HepG2 (cell line): ENCODE measurements around the gene GGNBP2. TPM values are rescaled to one million over a fixed set of nuclear protein-coding genes. Genes with fewer than 3 reads are reported as not detected.

ENCODE experiments used
- ATAC-seq: fragments of 200-7000 bp; cut with Tn5 transposase; 3 replicates; pipeline ENCODE4 v1.9.1; 2020; ENCODE audit warnings: mild to moderate bottlenecking, moderate library complexity
- BruUV-seq: library from RNA; stranded (reverse); fragments of 400-500 nt; replicated peaks from 2 replicates; lab custom pipeline; 2021; lab: Mats Ljungman, UMichigan
- CTCF ChIA-PET: fragments of 300-600 bp; formaldehyde crosslinking; extraction: SDS; loops from one replicate; lab custom pipeline; 2021; ENCODE audit warnings: low total read pairs, inconsistent platforms, low intra/inter-chr PET ratio; lab: Yijun Ruan, JAX
- POLR2A ChIA-PET: fragments of 350-600 bp; sonication (Branson Sonifier 250); formaldehyde crosslinking; loops from one replicate; lab custom pipeline; 2020; ENCODE audit warnings: antibody characterized with exemption, inconsistent platforms; lab: Yijun Ruan, JAX
- DNase-seq: peaks from one replicate; pipeline ENCODE4 v3.0.0-alpha.2; 2015; ENCODE audit warnings: low spot score
- FAIRE-seq: peaks from 3 replicates; lab custom pipeline; 2011; peaks lifted over from hg19 to GRCh38; lab: Jason Lieb, UNC
- H2AFZ ChIP-seq: one replicate; pipeline ENCODE4 v1.6.1; 2011; ENCODE audit warnings: low read length, inconsistent platforms
- H3K27ac ChIP-seq: fragments of 300-600 bp; 3 replicates; pipeline ENCODE4 v1.8.0; 2011; ENCODE audit warnings: mixed run types, mild to moderate bottlenecking, mixed read lengths, low read length, inconsistent platforms; ENCODE audit not compliant: insufficient read depth; ENCODE audit errors: extremely low read length
- H3K27me3 ChIP-seq, 2 experiments: fragments of 200-600 bp in 1 of 2; 2 replicates in 1 of 2; 3 replicates in 1 of 2; pipeline versions ENCODE4 v1.6.0 to v1.8.0; 2011; ENCODE audit warnings: low read length in 2 of 2, mild to moderate bottlenecking in 2 of 2, moderate library complexity in 2 of 2, inconsistent platforms in 1 of 2; ENCODE audit not compliant: insufficient read depth in 2 of 2, control insufficient read depth in 1 of 2
- H3K36me3 ChIP-seq, 2 experiments: fragments of 200-600 bp in 1 of 2; replicated peaks in 1 of 2; 2 replicates in 1 of 2; 3 replicates in 1 of 2; pipeline versions ENCODE4 v1.5.1 to v1.8.0; 2011; ENCODE audit warnings: low read length in 2 of 2, inconsistent platforms in 1 of 2; ENCODE audit not compliant: insufficient read depth in 2 of 2, control insufficient read depth in 1 of 2
- H3K4me1 ChIP-seq: 2 replicates; pipeline ENCODE4 v1.5.1; 2012; ENCODE audit warnings: low read length, inconsistent platforms; ENCODE audit not compliant: insufficient read depth
- H3K4me2 ChIP-seq: 2 replicates; pipeline ENCODE4 v1.6.0; 2011; ENCODE audit warnings: low read depth, low read length, inconsistent platforms
- H3K4me3 ChIP-seq, 3 experiments: fragments of 200-600 bp in 1 of 3; sonication (generic), shearing (Covaris generic) in 1 of 3; replicated peaks in 1 of 3; 2 replicates each; pipeline ENCODE4 v1.5.1; 2011 to 2016; ENCODE audit warnings: low read length in 3 of 3, inconsistent platforms in 2 of 3, low read depth in 2 of 3, mild to moderate bottlenecking in 2 of 3, control low read depth in 1 of 3, mixed read lengths in 1 of 3; ENCODE audit not compliant: insufficient read depth in 1 of 3
- H3K79me2 ChIP-seq: one replicate; pipeline ENCODE4 v1.6.1; 2011; ENCODE audit warnings: low read length, inconsistent platforms; ENCODE audit not compliant: insufficient read depth
- H3K9ac ChIP-seq: 2 replicates; pipeline ENCODE4 v1.6.0; 2011; ENCODE audit warnings: mild to moderate bottlenecking, low read depth, low read length, inconsistent platforms; ENCODE audit not compliant: insufficient read depth
- H3K9me3 ChIP-seq: 2 replicates; pipeline ENCODE4 v1.5.1; 2012; ENCODE audit warnings: mild to moderate bottlenecking, low read length
- H4K20me1 ChIP-seq: 2 replicates; pipeline ENCODE4 v1.6.0; 2011; ENCODE audit warnings: inconsistent platforms, mild to moderate bottlenecking, low read length, moderate library complexity; ENCODE audit not compliant: insufficient read depth
- ATF1 ChIP-seq: IDR thresholded peaks from 2 replicates; pipeline ENCODE4 v1.6.1; 2016; ENCODE audit warnings: mild to moderate bottlenecking, control low read depth
- ATF7 ChIP-seq, 2 experiments: fragments of 450-650 bp in 1 of 2; sonication (generic) in 1 of 2; formaldehyde crosslinking in 1 of 2; IDR thresholded peaks; 2 replicates each; pipeline versions ENCODE4 v1.4.0 to v1.6.1; 2016 to 2020; ENCODE audit warnings: antibody characterized with exemption in 1 of 2, mild to moderate bottlenecking in 1 of 2, missing genetic modification reagents in 1 of 2
- IRX3 ChIP-seq: sonication (generic); formaldehyde crosslinking; IDR thresholded peaks from 2 replicates; pipeline ENCODE4 v1.8.1; 2023; ENCODE audit warnings: mild to moderate bottlenecking, low read depth, missing genetic modification reagents, borderline replicate concordance
- NFE2 ChIP-seq: sonication (generic); formaldehyde crosslinking; IDR thresholded peaks from 2 replicates; pipeline ENCODE4 v1.4.0; 2020; ENCODE audit warnings: missing genetic modification reagents
- REPIN1 ChIP-seq: sonication (generic); formaldehyde crosslinking; IDR thresholded peaks from 2 replicates; pipeline ENCODE4 v1.8.0; 2022; ENCODE audit warnings: missing genetic modification reagents, low read depth, mild to moderate bottlenecking, borderline replicate concordance
- RFX5 ChIP-seq: IDR thresholded peaks from 2 replicates; pipeline ENCODE4 v1.6.1; 2011; ENCODE audit warnings: low read depth, low read length, improper control_type of control experiment
- RXRA ChIP-seq: sonication (generic); formaldehyde crosslinking; IDR thresholded peaks from 2 replicates; pipeline ENCODE4 v1.5.1; 2020; ENCODE audit warnings: missing genetic modification reagents
- TARDBP ChIP-seq: sonication (generic); formaldehyde crosslinking; IDR thresholded peaks from 2 replicates; pipeline ENCODE4 v1.8.0; 2022; ENCODE audit warnings: mild to moderate bottlenecking, missing genetic modification reagents
- TBP ChIP-seq: sonication (generic); formaldehyde crosslinking; IDR thresholded peaks from 2 replicates; pipeline ENCODE4 v1.5.0; 2020; ENCODE audit warnings: missing genetic modification reagents
- YEATS4 ChIP-seq: sonication (generic); formaldehyde crosslinking; IDR thresholded peaks from 2 replicates; pipeline ENCODE4 v1.4.0; 2020; ENCODE audit warnings: missing genetic modification reagents, borderline replicate concordance
- ZBTB8A ChIP-seq: sonication (generic); formaldehyde crosslinking; IDR thresholded peaks from 2 replicates; pipeline ENCODE4 v1.4.0; 2020; ENCODE audit warnings: mild to moderate bottlenecking, low read depth, missing genetic modification reagents, borderline replicate concordance
- ZNF7 ChIP-seq: IDR thresholded peaks from 2 replicates; pipeline ENCODE4 v1.6.1; 2016; ENCODE audit warnings: missing biosample characterization, missing genetic modification reagents
- WGBS: methylation state at CpG from one replicate; pipeline ENCODE4 v1.1.6; 2017; ENCODE audit warnings: low lambda C conversion rate; 5-methylcytosine and 5-hydroxymethylcytosine counted together
- in situ Hi-C: cut with HindIII; loops from 2 replicates; pipeline ENCODE4 v1.10.0; 2017; ENCODE audit warnings: low pct_unique_long_range_greater_than_20kb; ENCODE audit not compliant: extremely low pct_ligation_motif_present
- intact Hi-C: fragments of 100-400 bp; cut with micrococcal nuclease; formaldehyde crosslinking; loops from one replicate; pipeline ENCODE4 v1.10.0; 2022; ENCODE audit not compliant: unreplicated experiment
- polyA plus RNA-seq, 8 experiments: library from polyadenylated mRNA; depleted of rRNA in 3 of 8; stranded (reverse) in 7 of 8; unstranded in 1 of 8; fragments of >200 nt; fragmentation: Illumina TruSeq in 4 of 8; extraction: Trizol in 4 of 8; gene quantifications; 2 replicates each; pipeline versions ENCODE4 v1.2.1 to v1.2.3, GENCODE V29; 2011 to 2016; ENCODE audit warnings: low read depth in 4 of 8, missing spikeins in 1 of 8, mixed read lengths in 1 of 8; ENCODE audit not compliant: insufficient read depth in 1 of 8
- total RNA-seq, 5 experiments: library from RNA; depleted of rRNA; stranded (reverse); fragments of >200 nt; fragmentation: Illumina TruSeq; extraction: Trizol; gene quantifications; 2 replicates each; pipeline ENCODE4 v1.2.3, GENCODE V29; 2016; ENCODE audit warnings: low read depth in 1 of 5
- TF ChIP-seq, protein P1 (sequence below): sonication (generic); formaldehyde crosslinking; IDR thresholded peaks from 2 replicates; pipeline ENCODE4 v1.4.0; 2020; ENCODE audit warnings: missing genetic modification reagents

Gene GGNBP2
- total and polyA plus RNA-seq, 2 of the 13 experiments (the other 11 are each of a cell fraction or from before 2014, with no cell fraction given): 53.3 to 84.2 TPM

DNA sequence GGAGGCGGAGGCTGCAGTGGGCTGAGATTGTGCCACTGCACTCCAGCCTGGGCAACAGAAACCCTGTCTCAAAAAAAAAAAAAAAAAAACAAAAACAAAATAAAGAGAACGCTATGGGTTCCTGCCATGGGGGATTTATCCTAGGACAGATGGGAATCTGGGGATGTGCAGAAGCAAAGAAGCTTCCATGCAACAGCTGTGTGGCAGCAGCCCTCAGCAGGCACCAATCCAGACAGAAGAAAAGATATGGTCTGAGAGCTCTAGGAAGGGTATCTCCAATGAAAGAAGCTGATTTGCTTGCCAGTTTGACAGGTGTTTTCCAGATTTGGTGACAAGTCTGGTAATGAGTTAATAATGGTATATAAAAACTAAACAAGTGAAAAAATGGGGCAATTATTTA is 21.6 kb upstream of the GGNBP2 start (continued):
- TF ChIP-seq IRX3 (CRISPR knock-in tag): no peak
- TF ChIP-seq RXRA (CRISPR knock-in tag): no peak
- no peak for TF ChIP-seq RFX5
- no peak for TF ChIP-seq TARDBP (CRISPR knock-in tag)
- TF ChIP-seq YEATS4 (CRISPR knock-in tag): no peak
- TF ChIP-seq NFE2: no peak

DNA sequence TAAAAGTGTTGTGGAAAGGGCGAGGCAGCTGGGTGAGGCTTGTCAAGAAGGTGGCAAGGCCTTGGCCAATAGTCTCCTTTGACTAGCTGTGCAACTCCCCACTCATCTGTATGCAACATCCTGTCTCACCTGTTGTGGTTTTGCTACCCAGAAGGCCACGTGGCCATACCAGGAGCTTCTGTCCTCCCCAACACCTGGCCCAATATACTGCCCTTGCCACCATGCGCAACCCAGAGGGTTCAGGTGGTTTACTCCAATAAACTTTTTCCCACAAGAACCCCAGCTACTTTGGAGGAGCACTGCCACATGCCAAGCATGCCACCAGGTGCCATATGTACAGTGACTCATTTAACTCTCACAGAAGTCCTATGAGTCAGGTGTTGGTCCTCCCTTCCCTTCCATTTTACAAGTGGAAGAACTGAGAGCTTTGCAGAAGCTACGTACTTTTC is 20.3 kb upstream of the GGNBP2 start:
- 100% methylated on average over 4 of the region's 4 CpGs for WGBS
- Histone ChIP-seq H4K20me1 (no peaks in the 10 kb centered on the region), H3K9ac (no peak overlapping the region), H3K4me2 (no peak overlapping the region), H3K36me3 (peaks cover 24 to 65% of the 10 kb centered on the region in 2 experiments), H3K27ac (no peak overlapping the region), H3K4me1 (no peaks in the 10 kb centered on the region), H3K79me2 (no peaks in the 10 kb centered on the region), H3K9me3 (no peaks in the 10 kb centered on the region), H3K4me3 (no peak overlapping the region), H3K27me3 (no peaks in the 10 kb centered on the region), H2AFZ (no peak overlapping the region)
- TF ChIP-seq REPIN1: no peak
- TF ChIP-seq ZBTB8A (CRISPR knock-in tag): no peak
- TF ChIP-seq, protein P1, sequence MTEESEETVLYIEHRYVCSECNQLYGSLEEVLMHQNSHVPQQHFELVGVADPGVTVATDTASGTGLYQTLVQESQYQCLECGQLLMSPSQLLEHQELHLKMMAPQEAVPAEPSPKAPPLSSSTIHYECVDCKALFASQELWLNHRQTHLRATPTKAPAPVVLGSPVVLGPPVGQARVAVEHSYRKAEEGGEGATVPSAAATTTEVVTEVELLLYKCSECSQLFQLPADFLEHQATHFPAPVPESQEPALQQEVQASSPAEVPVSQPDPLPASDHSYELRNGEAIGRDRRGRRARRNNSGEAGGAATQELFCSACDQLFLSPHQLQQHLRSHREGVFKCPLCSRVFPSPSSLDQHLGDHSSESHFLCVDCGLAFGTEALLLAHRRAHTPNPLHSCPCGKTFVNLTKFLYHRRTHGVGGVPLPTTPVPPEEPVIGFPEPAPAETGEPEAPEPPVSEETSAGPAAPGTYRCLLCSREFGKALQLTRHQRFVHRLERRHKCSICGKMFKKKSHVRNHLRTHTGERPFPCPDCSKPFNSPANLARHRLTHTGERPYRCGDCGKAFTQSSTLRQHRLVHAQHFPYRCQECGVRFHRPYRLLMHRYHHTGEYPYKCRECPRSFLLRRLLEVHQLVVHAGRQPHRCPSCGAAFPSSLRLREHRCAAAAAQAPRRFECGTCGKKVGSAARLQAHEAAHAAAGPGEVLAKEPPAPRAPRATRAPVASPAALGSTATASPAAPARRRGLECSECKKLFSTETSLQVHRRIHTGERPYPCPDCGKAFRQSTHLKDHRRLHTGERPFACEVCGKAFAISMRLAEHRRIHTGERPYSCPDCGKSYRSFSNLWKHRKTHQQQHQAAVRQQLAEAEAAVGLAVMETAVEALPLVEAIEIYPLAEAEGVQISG (CRISPR knock-in tag): no peak
- no peak for TF ChIP-seq TBP (CRISPR knock-in tag)
- TF ChIP-seq ATF7 (IDR thresholded peaks at IDR 0.05): no peak
- no peak for TF ChIP-seq ATF7 (CRISPR knock-in tag; IDR thresholded peaks at IDR 0.05)
- no peak for TF ChIP-seq ATF1 (CRISPR knock-in tag)
- TF ChIP-seq ZNF7: no peak
- no peak for TF ChIP-seq YEATS4 (CRISPR knock-in tag)
- no TSS peak for BruUV-seq
- no peak for FAIRE-seq
- CTCF ChIA-PET: no interaction called here
- intact Hi-C loops (no loop called here), in situ Hi-C loops (no loop called here)
- no peak for ATAC-seq
- POLR2A ChIA-PET: interaction anchor here (1.9 kb wide), 1 partner anchor 10 kb away, joined by 5 read pairs; the partner anchor contains the start of genes MYO19 and PIGW
- DNase-seq: no peak
